Fibroblast of the conjunctiva (primary cell): ENCODE data around the gene GUCY1A2.
A peak's percentile ranks its signal among the peaks of the same experiment; 100 is the strongest.
"Not testable (repeated sequence)": the region's sequence is repeated elsewhere in the genome, so short reads cannot be mapped to it uniquely, and the experiment has no call there.

Experiments
- DNase-seq: peaks from one replicate; pipeline ENCODE4 v3.0.0-alpha.2; 2010; ENCODE audit warnings: low read depth

The GUCY1A2 gene, protein sequence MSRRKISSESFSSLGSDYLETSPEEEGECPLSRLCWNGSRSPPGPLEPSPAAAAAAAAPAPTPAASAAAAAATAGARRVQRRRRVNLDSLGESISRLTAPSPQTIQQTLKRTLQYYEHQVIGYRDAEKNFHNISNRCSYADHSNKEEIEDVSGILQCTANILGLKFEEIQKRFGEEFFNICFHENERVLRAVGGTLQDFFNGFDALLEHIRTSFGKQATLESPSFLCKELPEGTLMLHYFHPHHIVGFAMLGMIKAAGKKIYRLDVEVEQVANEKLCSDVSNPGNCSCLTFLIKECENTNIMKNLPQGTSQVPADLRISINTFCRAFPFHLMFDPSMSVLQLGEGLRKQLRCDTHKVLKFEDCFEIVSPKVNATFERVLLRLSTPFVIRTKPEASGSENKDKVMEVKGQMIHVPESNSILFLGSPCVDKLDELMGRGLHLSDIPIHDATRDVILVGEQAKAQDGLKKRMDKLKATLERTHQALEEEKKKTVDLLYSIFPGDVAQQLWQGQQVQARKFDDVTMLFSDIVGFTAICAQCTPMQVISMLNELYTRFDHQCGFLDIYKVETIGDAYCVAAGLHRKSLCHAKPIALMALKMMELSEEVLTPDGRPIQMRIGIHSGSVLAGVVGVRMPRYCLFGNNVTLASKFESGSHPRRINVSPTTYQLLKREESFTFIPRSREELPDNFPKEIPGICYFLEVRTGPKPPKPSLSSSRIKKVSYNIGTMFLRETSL

DNA sequence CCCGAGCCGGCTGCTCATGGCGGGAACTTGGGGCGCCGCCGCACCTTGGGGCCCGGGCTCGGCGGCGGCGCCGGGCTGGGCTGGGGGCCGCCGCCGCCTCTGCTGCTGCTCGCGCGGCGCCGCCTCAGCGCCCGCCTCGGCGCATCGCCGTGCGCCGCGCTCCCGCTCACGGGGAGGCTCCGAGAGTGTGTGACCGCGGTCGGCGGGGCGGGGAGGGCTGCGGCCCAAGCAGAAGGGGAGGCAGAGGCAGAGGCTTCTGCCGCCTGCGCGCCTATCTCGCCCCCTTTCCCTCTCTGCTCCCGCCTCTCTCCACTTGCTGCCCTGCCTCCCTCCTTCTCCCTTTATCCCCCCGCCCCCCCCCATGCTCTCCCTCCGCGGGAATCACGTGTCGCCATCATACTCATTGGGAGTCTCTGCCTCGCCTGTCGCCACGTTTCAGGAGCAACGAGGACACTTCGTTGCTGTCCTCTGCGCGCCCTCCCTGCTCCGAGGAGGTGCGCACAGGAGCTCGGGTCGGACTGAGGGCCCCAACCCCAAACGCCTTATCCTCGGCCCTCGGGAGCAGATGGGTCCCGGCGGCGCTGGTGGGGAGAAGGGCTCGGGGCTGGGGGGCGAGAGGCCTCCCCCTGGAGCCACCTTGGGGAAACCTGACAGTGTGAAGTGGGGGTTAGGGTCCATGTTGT is at the start of gene GUCY1A2:
Gene GUCY1A2, minus strand, starts transcription at position 258 of the 683 bp plus-strand sequence. CDS start 421 bp downstream, outside the sequence.
- DNase-seq = no peak

DNA sequence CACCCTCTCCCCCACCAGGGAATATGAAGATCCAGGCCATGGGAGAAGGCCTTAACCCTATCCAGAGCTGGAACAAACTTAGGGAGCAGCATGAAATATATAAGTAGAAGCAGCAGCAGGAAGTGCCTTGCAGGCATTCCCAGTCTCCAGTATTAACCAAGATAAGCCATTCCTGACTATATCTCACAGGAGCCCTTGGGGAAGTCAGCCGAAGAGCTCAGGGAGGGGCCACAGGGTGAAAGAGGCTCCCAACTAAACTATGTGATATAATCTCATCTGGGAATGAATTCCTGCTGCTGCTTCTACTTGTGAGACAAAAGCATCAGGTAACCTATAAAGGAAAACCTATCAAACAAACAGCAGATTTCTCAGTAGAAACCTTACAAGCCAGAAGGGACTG is 36.1 kb upstream of the GUCY1A2 start:
- DNase-seq = no peak

DNA sequence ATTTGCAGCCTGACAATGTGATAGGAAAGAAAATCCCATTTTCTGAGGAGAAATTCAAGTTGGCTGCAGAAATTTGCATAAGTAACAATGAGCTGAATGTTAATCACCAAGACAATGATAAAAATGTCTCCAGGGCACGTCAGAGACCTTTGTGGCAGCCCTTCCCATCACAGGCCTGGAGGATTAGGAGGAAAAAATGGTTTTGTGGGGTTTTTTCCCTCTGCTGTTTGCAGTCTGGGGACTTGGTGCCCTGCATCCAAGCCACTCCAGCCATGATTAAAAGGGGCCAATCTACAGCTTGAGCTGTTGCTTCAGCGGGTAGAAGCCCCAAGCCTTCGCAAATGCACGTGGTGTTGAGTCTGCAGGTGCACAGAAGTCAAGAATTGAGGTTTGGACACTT is 33.1 kb upstream of the GUCY1A2 start:
- DNase-seq = not testable (repeated sequence)

DNA sequence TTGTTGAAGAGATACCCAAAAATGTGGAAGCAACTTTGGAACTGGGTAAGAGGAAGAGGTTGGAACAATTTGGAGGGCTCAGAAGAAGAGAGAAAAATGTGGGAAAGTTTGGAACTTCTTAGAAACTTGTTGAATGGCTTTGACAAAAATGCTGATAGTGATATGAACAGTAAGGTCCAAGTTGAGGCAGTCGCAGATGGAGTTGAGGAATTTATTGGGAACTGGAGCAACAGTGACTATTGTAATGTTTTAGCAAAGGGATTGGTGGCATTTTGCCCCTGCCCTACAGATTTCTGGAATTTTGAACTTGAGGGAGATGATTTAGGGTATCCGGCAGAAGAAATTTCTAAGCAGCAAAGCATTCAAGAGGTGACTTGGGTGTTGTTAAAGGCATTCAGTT is 32.6 kb upstream of the GUCY1A2 start:
- not testable (repeated sequence) for DNase-seq

DNA sequence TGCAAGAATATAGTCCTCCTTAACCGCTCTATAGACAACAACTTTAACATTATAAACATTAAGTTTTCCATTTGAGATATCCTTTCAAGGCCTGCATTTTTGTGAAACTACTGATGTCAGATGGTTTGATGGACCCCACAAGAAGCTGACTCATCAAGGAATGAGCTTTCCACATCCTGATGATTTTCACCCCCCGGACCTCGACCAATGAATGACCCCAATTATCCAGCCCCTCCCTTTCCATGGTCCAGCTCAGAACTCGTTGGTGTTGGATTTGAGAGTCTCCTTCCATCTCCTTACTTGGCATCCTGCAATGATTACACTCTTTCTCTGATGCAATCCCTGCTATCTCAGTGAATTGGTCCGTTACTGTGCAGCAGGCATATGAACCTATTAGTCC is 31.8 kb upstream of the GUCY1A2 start:
- DNase-seq = no peak

DNA sequence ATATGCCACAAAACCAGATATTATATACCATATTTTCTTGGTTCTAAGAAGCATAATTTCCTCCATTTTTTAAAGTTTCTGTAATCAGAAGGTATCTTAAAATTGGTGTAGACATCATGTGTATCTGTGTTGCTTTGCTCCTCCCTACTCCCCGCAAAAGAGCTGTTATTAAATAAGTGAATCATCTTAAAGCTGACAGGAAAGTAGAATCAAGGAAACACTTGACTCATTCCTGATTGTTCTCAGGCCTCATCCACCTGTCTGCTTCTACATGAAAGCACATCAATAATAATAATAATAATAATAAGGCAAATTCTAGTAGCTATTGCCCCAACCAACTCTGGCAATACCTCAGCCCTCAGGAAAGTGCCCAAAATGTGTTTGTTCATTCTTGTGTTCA is 26.2 kb upstream of the GUCY1A2 start:
- no peak for DNase-seq

DNA sequence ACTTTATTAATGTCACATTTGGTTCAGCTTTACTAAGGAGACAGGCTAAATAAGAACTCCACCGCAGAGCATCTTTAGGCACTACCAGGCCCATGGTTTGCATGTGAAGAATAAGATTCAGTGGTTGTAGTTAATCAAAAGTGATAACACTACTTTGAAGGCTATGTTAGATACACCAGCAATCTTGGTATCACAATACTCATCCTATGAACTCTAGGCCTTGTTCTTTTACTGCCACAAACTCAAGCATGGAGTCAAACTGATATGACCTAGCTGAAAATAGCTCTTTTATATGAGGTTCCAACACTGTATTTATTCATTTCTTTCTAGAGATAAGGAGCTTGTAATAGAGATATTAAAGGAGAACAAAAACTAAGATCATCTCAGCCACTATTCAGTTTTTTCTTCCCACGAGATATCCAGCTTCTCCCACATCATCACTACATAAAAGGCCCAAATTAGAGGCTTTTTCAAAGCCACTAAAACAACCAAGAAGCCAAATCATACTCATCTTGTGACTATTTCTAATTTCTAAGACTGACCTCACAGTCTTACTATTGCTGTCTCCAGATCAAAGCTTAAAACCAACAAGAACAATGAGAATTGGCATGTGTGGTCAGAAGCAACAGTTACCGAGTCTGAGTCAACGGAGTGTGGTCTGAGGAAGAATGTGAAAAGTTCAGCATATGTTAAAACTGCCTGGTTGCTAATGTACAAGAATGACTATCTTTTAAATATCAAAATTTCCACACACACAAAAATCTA is 25.1 kb upstream of the GUCY1A2 start:
- peak; percentile 33 for DNase-seq

DNA sequence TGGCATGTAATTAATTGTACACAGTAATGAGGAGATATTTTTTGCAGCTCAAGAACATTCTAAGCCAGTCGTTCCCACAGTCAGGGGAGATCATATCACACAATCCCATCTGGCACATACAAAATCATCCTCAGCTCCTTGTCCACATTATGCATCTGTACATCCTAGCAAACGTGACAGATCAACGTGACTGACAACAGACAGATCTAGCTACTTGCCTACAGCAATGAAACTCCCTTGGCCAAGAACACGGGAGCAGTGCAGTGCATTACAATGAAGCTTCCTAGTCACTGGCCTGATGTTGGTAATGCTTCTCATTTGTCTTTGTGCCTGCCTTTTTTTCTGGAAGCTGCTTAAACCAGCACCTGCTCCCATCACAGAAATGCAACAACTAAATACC is 24.5 kb upstream of the GUCY1A2 start:
- no peak for DNase-seq

DNA sequence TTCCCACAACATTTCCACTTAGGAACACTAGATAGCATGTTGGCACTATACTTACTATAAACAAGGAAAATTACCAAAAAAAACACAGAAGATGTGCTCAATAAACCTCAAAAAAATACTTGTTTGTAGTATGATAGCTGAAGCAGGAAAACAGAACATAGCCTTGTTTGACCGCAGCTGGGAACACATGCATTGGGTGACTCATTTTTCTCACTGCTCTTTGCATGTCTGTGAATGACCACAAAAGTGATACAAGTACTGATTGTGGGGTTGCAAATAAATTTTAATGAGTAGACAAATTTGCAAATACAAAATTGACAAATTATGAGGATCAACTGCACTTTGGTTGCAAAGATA is 22.8 kb upstream of the GUCY1A2 start:
- no peak for DNase-seq

DNA sequence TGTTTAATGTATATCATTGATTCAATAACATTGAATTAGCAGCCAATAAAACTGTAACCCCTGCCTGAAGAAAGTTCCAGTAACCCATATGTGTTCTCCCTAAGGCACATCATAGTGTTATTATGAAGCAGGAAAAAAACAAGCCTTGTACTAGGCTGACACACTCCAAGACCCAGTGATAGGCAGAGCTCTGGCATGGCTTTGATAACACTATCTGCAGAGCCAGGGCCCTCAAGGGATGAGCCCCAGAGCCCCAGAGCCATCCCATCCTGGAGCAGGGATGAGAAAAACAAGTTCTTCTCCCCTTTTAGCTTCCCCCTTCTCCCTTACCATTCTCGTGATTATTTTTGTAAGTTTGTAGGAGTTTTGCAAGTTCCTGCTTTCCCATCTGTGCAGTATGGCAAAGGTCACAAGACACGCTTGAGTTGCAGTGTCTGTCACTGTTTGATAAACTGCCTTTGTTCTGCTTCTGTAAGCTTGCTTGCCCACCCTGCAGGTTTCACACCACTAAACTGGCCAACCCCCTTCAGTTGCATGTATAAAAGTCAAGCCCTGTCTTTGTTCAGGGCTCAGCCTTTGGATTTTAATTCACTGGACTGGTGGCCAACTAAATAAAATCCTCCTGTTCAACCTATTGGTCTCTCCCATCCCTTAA is 22.3 kb upstream of the GUCY1A2 start:
- no peak for DNase-seq

DNA sequence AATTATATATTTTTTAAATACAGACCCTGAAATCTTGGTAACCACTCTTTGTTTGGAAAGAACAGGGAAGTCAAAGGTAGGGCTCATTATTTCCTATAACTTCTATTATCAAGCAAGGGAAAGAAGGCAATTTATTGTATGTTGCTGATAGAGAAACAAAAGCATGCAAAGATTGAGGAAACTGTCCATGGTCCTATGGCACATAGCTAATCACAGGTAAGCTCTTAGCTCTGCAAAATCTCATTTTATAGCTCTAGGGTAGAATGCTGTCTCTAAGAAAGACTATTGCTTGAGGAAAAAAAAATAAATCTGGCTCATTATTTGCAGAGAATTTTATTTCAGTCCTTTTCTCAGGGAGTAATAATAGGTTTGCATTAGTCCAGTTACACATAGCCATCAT is 7.4 kb upstream of the GUCY1A2 start:
- no peak for DNase-seq

DNA sequence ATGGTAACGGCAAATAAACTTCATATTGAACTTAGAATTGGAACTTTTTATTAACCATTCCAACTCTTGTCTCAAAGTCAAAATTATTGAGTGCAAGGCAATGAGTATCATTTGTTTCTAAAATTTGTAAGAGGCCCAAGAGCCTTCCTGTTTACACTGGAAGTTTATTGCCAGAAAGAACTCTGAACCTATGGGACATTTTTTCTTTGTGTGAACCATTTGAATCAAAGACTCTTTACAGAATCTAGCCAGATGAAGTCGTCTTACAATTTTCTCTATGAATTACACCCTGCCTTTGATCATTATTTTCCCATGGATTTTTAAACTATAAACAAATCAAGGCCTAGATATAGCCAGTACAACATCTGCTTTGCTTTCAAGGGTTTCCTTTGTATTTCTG is 2.3 kb upstream of the GUCY1A2 start:
- DNase-seq = no peak

DNA sequence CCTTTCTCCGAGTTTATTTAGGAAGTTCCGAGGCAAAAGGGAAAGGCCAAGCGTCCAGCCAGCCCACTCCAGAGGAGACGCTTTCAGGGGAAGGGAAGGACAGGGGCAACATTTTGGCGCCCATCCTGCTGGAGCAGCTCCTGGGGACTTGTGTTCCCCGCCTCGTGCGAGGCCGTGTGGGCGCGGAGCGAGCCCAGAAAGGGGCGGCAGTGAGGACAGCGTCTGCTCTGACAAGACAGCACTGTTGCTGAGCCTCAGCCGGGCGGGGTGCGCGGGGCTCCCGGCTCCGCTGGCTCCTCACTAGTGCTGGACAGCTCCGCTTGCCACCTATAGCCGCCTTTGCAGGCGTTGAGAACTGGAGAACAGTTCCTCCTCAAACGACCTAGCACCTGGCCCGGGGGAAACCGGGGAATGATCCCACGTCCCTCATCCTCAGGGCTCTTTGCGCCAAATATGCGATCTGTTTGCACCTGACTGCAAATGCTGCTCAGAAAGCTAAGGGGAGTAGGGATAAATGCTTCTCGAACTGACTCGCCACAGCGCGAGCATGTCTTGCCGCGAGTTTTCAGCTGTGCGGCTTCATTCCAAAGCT is 722 bp upstream of the GUCY1A2 start:
- peak; percentile 27 for DNase-seq

DNA sequence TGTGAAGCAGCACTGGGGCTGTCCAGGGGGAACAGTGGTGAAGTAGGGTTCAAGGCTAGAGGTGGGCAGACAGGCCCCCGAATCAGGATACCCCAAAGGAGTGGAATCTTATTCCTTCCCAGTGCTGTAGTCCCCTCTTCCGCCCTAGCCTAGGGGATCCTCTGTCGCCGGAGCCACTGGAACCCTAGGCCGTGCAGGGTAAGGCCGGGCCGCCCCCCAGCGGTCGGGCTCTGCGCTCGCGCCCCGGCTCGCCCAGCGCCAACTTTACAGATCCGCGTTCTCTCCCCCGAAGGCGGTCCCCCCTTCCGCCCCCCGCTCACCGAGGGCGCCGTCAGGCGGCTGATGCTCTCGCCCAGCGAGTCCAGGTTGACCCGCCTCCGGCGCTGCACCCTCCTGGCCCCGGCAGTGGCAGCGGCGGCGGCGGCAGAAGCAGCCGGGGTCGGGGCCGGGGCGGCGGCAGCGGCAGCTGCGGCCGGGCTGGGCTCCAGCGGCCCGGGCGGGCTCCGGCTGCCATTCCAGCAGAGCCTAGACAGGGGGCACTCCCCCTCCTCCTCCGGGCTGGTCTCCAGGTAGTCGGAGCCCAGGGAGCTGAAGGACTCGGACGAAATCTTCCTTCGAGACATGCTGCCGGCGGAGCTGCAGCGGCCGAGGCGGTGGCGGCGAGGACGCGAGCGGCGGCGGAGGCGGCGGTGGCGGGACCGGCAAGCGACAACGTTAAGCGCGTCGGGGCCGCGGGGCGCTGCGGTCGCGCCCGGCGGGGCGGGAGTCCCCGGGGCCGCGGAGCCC is 650 bp downstream of the GUCY1A2 start:
- peak; percentile 16 for DNase-seq

DNA sequence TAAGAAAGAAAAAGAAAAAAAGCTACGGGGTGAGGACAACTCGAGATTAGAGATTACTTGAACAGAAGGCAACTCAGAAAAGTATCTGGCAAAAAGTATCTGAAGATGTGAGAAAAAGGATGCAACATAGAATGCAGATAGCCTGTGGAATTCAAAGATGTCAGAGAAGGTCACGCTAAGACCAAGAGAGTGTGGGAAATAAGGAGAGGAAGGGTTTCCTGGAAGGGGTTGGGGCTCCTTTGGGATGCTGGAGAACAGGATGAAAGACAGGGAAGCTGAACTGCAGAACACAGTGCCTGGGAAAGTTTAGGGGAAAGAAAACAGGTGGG is 1.2 kb downstream of the GUCY1A2 start:
- DNase-seq = no peak

DNA sequence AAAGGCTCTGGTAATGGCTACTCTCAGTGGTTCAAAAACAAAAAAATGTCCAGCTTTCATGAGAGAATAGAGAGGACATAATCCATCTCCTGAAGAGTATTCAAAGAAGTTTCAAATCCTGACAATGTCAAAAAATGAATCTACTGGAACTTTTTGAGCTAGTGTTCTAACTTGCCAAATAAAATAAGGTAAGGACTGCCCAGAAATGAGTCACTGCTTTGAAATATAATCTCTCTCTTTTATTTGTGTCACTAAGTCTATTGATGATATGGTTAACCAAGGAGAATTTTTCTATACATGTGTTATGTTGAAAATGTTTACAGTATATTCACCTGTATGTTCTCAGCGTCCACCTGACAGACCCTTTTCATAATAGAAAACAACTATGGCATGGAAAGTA is 3.4 kb downstream of the GUCY1A2 start:
- peak; percentile 21 for DNase-seq

DNA sequence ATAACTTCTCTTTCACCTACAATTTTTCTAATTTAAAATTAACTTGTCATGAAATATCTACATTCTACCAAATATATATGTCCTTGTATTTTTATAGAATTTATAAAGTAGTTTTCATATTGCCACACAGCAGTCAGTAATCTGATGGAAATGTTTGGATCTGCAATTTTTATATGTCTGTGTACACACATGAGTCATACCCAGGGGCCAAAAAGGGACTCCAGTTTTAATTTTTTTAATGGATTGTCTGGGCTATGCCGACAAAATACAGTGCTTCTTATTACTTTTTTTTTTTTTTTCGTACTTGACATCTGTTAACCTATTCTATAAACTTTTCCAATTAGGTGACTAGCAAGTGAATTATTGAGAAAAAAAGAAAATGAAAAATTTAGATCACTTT is 6.3 kb downstream of the GUCY1A2 start:
- no peak for DNase-seq

DNA sequence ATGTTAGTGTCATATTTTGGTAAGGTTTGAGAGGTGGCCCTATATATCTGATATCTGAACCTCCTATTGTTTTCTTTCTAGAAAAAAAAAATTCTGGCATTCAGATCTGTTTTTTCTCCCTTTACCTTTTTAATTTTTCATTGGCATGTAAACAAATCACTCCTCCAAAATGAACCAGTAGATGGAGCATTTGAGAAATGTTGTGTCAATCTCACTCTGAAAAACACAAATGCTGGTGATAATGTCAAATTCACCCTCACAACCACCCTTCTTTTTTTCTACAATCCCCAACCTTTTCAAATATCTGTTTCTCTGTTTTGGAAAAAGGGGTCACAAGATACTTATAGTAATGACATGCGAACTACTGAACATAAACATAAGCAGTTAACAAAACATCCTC is 9.1 kb downstream of the GUCY1A2 start:
- no peak for DNase-seq

DNA sequence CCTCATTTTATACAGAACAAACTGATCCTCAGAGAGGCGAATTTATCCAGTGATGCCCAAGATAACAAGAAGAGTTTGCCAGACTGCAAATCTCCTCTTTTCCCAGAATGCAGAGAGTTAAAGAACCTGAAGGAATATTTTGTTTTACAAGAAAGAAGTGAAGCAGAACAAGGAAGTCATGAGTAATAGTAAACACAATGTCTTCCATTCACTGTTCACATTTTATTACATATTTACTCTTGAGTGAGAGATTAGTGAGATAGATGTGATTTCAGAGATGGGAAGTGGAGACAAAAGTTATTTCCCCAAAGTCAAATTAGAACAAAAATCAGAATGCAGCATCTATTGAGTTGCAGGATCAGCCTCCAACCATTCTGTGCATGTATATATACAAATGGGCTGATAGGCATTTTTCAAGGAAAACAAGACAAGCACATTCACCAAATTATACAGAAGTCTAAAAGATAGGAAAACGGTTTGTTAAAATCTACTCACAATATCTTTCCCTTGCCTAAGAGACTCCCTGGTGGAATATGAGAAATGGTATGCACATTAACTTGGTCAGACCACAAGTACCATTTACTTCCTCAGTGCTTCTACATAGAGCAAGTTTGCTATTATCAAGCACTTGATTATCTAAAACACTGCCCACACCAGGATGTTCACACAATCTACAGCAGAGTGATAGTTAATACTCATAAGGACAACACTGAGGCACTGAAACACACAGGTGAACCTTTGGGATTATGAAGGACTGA is 12.0 kb downstream of the GUCY1A2 start:
- no peak for DNase-seq

DNA sequence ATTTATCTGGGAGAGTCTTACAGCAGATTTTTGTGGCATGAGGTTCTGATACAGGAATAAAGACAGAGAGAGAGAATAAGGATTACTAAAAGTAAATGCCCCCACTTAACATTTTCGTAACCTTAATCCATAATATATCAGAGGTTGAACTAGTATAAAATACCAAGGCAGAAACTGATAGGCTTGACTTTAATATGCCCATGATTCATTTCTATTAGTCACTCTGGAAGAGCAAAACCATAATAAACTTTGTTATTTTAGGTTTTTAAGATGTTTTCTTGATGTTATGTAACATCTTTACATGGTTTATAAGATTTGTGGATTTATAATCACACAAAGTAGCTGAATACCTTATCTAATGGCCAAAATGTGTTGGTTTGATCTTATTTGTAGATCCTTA is 19.1 kb downstream of the GUCY1A2 start:
- DNase-seq = no peak
